OCI-LY7 (cell line): ENCODE data around the gene GRIN3B. TPM values are rescaled to one million over a fixed set of nuclear protein-coding genes. Genes with fewer than 3 reads are reported as not detected.
A peak's percentile ranks its signal among the peaks of the same experiment; 100 is the strongest.

Experiments used
- BruUV-seq: library from RNA; stranded (reverse); fragments of 400-500 nt; replicated peaks from 2 replicates; lab custom pipeline; 2021; lab: Mats Ljungman, UMichigan
- CTCF ChIA-PET: fragments of 300-600 bp; sonication (Branson Sonifier 250); formaldehyde crosslinking; loops from one replicate; lab custom pipeline; 2022; ENCODE audit warnings: antibody characterized with exemption; ENCODE audit not compliant: unreplicated experiment; lab: Charles Lee
- POLR2A ChIA-PET: fragments of 300-600 bp; sonication (Branson Sonifier 250); formaldehyde crosslinking; loops from one replicate; lab custom pipeline; 2022; ENCODE audit warnings: antibody characterized with exemption; lab: Charles Lee
- DNase-seq: peaks from one replicate; pipeline ENCODE4 v3.0.0-alpha.2; 2015; ENCODE audit warnings: low spot score
- H2AFZ ChIP-seq: fragments of 200-600 bp; sonication (generic), shearing (Covaris generic); 2 replicates; pipeline ENCODE4 v1.6.1; 2014; ENCODE audit warnings: mild to moderate bottlenecking, antibody characterized with exemption, low read length, moderate library complexity
- H3K27ac ChIP-seq: fragments of 200-600 bp; sonication (generic); 2 replicates; pipeline ENCODE4 v1.5.1; 2014; ENCODE audit warnings: mixed run types, low read depth, mild to moderate bottlenecking, moderate library complexity, low read length, inconsistent platforms; ENCODE audit not compliant: poor library complexity, severe bottlenecking
- H3K36me3 ChIP-seq: fragments of 200-600 bp; sonication (generic); 2 replicates; pipeline ENCODE4 v1.6.1; 2014; ENCODE audit warnings: mild to moderate bottlenecking, antibody characterized with exemption, low read length, moderate library complexity, mixed read lengths; ENCODE audit not compliant: insufficient read depth
- H3K4me1 ChIP-seq: fragments of 200-600 bp; sonication (generic); 2 replicates; pipeline ENCODE4 v1.5.1; 2014; ENCODE audit warnings: mild to moderate bottlenecking, low read length; ENCODE audit not compliant: insufficient read depth, poor library complexity, severe bottlenecking
- H3K4me2 ChIP-seq: fragments of 200-600 bp; sonication (generic); 2 replicates; pipeline ENCODE4 v1.6.1; 2014; ENCODE audit warnings: mild to moderate bottlenecking, low read length
- H3K4me3 ChIP-seq: fragments of 200-600 bp; sonication (generic); 2 replicates; pipeline ENCODE4 v1.5.1; 2014; ENCODE audit warnings: mild to moderate bottlenecking, low read depth, low read length; ENCODE audit not compliant: poor library complexity, severe bottlenecking
- H3K79me2 ChIP-seq: fragments of 200-600 bp; sonication (generic); 2 replicates; pipeline ENCODE4 v1.6.1; 2016; ENCODE audit warnings: low read depth, mild to moderate bottlenecking, low read length, moderate library complexity, mixed read lengths; ENCODE audit not compliant: insufficient read depth
- H3K9me2 ChIP-seq: fragments of 200-600 bp; sonication (generic); 2 replicates; pipeline ENCODE4 v1.6.1; 2016; ENCODE audit warnings: mild to moderate bottlenecking, low read length, mixed read lengths; ENCODE audit not compliant: insufficient read depth
- H3K9me3 ChIP-seq: fragments of 200-600 bp; sonication (generic); 2 replicates; pipeline ENCODE4 v1.6.1; 2014; ENCODE audit warnings: mild to moderate bottlenecking, mixed run types, low read length, mixed read lengths
- H4K20me1 ChIP-seq: fragments of 200-600 bp; sonication (generic); 2 replicates; pipeline ENCODE4 v1.6.1; 2014; ENCODE audit warnings: mild to moderate bottlenecking, antibody characterized with exemption, low read length, moderate library complexity, mixed read lengths; ENCODE audit not compliant: insufficient read depth
- CTCF ChIP-seq: fragments of 200-600 bp; sonication (generic); conservative IDR thresholded peaks from 2 replicates; pipeline ENCODE4 v1.5.1; 2014; ENCODE audit warnings: mild to moderate bottlenecking, antibody characterized with exemption, low read length, moderate library complexity, mixed read lengths
- EZH2phosphoT487 ChIP-seq: fragments of 200-600 bp; sonication (generic); IDR thresholded peaks from 2 replicates; pipeline ENCODE4 v1.6.1; 2018; ENCODE audit warnings: low read depth, borderline replicate concordance, mild to moderate bottlenecking, mixed run types, antibody characterized with exemption, low read length, moderate library complexity, mixed read lengths
- intact Hi-C: fragments of 100-400 bp; cut with micrococcal nuclease; formaldehyde crosslinking; loops from one replicate; pipeline ENCODE4 v1.10.0; 2022; ENCODE audit not compliant: unreplicated experiment
- total RNA-seq, 2 experiments: library from RNA; depleted of rRNA in 1 of 2; stranded (reverse); fragments of >200 nt in 1 of 2; shearing (Covaris generic) in 1 of 2; gene quantifications; 2 replicates each; pipeline ENCODE4 v1.2.3, GENCODE V29; 2014 to 2022

Gene GRIN3B
- total RNA-seq, 2 experiments from 2014 or later: not detected

GRCh38 chr19:1000591-1001537 is 645 bp downstream of the GRIN3B start:
- no TSS peak for BruUV-seq
- DNase-seq: no peak
- no peak overlapping the region for H2AFZ ChIP-seq

GRCh38 chr19:1001538-1002166 is 1.4 kb downstream of the GRIN3B start:
- no peak overlapping the region for H3K27ac ChIP-seq
- POLR2A ChIA-PET: interaction anchor here (0.6 kb wide), 1 partner anchor 191 kb away, joined by 3 read pairs; no protein-coding TSS in a partner anchor
- H3K79me2 ChIP-seq: no peaks in the 10 kb centered on the region
- H3K4me1 ChIP-seq: no peaks in the 10 kb centered on the region
- intact Hi-C loops: loop anchor here (1.0 kb wide), 1 partner anchor 80 kb away; no protein-coding TSS in a partner anchor
- CTCF ChIA-PET: interaction anchor here (0.5 kb wide), 1 partner anchor 25 kb away, joined by 4 read pairs; no protein-coding TSS in a partner anchor
- H3K9me2 ChIP-seq: no peaks in the 10 kb centered on the region
- peak; percentile 64 for DNase-seq
- TF ChIP-seq EZH2phosphoT487 (no peak), CTCF (peak; percentile 88)
- H3K9me3 ChIP-seq: no peaks in the 10 kb centered on the region
- H2AFZ ChIP-seq: no peak overlapping the region
- H3K4me2 ChIP-seq: no peak overlapping the region; the same call in 1 of the 2 replicates
- peaks cover 4% of the 10 kb centered on the region for H3K36me3 ChIP-seq
- H4K20me1 ChIP-seq: no peaks in the 10 kb centered on the region
- BruUV-seq: no TSS peak
- H3K4me3 ChIP-seq: no peak overlapping the region

More at GRCh38 chr19:1000591-1001537, 645 bp downstream of the GRIN3B start:
- H3K4me3 ChIP-seq: no peak overlapping the region
- intact Hi-C loops: loop anchor here (1.0 kb wide), 1 partner anchor 80 kb away; no protein-coding TSS in a partner anchor
- H3K79me2 ChIP-seq: no peaks in the 10 kb centered on the region
- no peaks in the 10 kb centered on the region for H4K20me1 ChIP-seq
- no peaks in the 10 kb centered on the region for H3K36me3 ChIP-seq
- H3K9me2 ChIP-seq: no peaks in the 10 kb centered on the region
- CTCF ChIA-PET: interaction anchor here (0.5 kb wide), 1 partner anchor 26 kb away, joined by 4 read pairs; no protein-coding TSS in a partner anchor
- TF ChIP-seq EZH2phosphoT487 (no peak), CTCF (no peak)
- no peaks in the 10 kb centered on the region for H3K9me3 ChIP-seq
- no peaks in the 10 kb centered on the region for H3K4me1 ChIP-seq
- H3K4me2 ChIP-seq: no peak overlapping the region; the same call in 1 of the 2 replicates
- no peak overlapping the region for H3K27ac ChIP-seq
- POLR2A ChIA-PET: interaction anchor here (0.6 kb wide), 1 partner anchor 192 kb away, joined by 3 read pairs; no protein-coding TSS in a partner anchor
